Dendritic cell treated with granulocyte-macrophage colony-stimulating factor and Interleukin-4, amounts not matched to agents 40 ng/mL and 50 ng/mL, for 4 days (primary cell): ENCODE measurements around the gene CD248.
"Not testable (repeated sequence)": the region's sequence is repeated elsewhere in the genome, so short reads cannot be mapped to it uniquely, and the experiment has no call there.

Experiments
- H3K27ac Mint-ChIP-seq: one replicate; pipeline ENCODE4 v1.8.0; 2022; ENCODE audit warnings: mild to moderate bottlenecking, mixed read lengths
- H3K27me3 Mint-ChIP-seq: one replicate; pipeline ENCODE4 v1.8.0; 2022; ENCODE audit warnings: mild to moderate bottlenecking, mixed read lengths
- H3K36me3 Mint-ChIP-seq: one replicate; pipeline ENCODE4 v1.8.0; 2022; ENCODE audit warnings: low read depth, mixed read lengths
- H3K4me1 Mint-ChIP-seq: one replicate; pipeline ENCODE4 v1.8.0; 2022; ENCODE audit warnings: low read depth, mixed read lengths
- H3K4me3 Mint-ChIP-seq: one replicate; pipeline ENCODE4 v1.8.0; 2022; ENCODE audit warnings: mild to moderate bottlenecking, moderate library complexity, mixed read lengths
- H3K9me3 Mint-ChIP-seq: one replicate; pipeline ENCODE4 v1.8.0; 2022; ENCODE audit warnings: mixed read lengths
- intact Hi-C: fragments of 100-400 bp; cut with micrococcal nuclease; formaldehyde crosslinking; loops from one replicate; pipeline ENCODE4 v1.15.0; 2022

The CD248 gene

GRCh38 chr11:66315921-66316811, 678 bp downstream of the CD248 start:
- no peak overlapping the region for H3K27ac Mint-ChIP-seq
- H3K4me3 Mint-ChIP-seq: no peak overlapping the region
- intact Hi-C loops: no loop called here
- no peaks in the 10 kb centered on the region for H3K9me3 Mint-ChIP-seq
- no peaks in the 10 kb centered on the region for H3K36me3 Mint-ChIP-seq
- H3K4me1 Mint-ChIP-seq: peaks cover 52% of the 10 kb centered on the region
- peaks cover 27% of the 10 kb centered on the region for H3K27me3 Mint-ChIP-seq

DNA sequence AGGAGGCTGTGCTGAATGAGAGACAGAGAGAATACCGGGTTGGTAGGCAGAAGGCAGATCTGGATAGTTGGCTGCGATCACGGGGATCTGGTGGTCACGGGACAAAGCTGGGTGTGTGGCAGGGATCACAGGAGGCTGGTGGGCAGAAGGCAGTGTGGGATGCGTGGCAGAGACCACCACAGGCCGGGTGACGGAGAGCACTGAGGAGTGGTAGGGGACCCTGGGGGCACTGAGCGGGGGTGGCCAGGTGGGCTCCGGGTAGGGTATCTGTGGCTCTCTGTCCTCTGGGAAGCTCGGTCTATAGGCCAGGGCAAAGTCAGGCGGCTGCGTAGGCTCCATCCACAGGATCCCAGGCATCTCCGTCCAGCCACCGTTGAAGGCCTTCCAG, 1.4 kb downstream of the CD248 start:
- intact Hi-C loops: no loop called here
- Mint-ChIP-seq H3K27ac (peak overlapping the region; percentile 67), H3K36me3 (no peaks in the 10 kb centered on the region), H3K9me3 (no peaks in the 10 kb centered on the region), H3K4me1 (peaks cover 52% of the 10 kb centered on the region), H3K4me3 (no peak overlapping the region), H3K27me3 (peaks cover 27% of the 10 kb centered on the region)

DNA sequence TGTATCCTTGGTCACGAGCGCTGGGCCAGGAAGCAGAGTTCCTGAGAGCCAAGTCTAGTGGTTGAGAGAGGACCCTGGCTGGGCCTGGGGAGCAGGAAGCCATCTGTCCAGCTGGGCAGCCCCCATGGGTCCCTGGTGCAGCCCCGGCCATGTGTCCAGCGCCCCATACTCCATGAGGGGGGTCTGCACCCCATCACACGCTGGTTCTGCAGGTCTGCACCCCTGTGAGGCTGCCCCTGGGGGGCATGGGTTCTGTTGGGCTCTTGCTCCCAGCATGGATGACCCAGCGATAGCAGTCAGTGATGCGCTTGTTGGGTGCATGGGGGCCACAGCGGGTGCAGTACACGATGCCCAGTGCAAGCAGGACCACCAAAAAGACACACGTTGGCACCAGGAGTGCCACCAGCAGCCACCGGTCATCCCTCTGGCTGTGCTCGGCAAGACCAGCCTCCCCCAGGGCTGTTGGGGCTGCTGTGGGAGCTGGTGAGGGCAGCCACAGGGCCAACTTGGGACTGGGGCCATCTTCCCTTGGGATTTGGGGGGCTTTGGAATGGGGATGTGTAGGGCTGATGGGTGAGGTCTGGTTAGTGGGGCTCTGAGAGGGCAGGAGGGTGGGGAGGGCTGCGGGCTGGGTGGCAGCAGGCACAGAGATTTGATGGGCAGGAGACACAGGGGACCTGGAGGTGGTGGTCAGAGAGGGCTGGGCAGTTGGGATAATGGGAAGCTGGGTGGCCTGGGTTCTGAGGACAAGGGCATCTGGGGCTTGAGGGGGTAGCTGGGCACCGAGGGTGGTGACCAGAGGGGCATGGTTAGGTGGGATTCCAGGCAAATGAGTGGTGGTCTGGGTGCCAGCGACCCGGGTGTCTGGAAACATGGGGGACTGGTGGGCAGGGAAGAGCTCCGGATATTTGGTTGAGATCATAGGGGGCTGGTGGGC, 2.0 kb downstream of the CD248 start:
- Mint-ChIP-seq H3K36me3 (no peaks in the 10 kb centered on the region), H3K4me3 (no peak overlapping the region), H3K27me3 (peaks cover 30% of the 10 kb centered on the region), H3K9me3 (no peaks in the 10 kb centered on the region), H3K27ac (peak overlapping the region; percentile 89), H3K4me1 (peaks cover 52% of the 10 kb centered on the region)
- intact Hi-C loops: no loop called here

GRCh38 chr11:66314186-66314501, 2.7 kb downstream of the CD248 start:
- intact Hi-C loops: no loop called here
- Mint-ChIP-seq H3K27me3 (peaks cover 34% of the 10 kb centered on the region), H3K4me1 (peaks cover 48% of the 10 kb centered on the region)

GRCh38 chr11:66313321-66314185, 3.3 kb downstream of the CD248 start:
- Mint-ChIP-seq H3K27ac (peak overlapping the region; percentile 89), H3K4me1 (peaks cover 42% of the 10 kb centered on the region), H3K9me3 (no peaks in the 10 kb centered on the region), H3K4me3 (peak overlapping the region; percentile 88), H3K27me3 (peaks cover 38% of the 10 kb centered on the region), H3K36me3 (no peaks in the 10 kb centered on the region)
- intact Hi-C loops: no loop called here

More at GRCh38 chr11:66314186-66314501, 2.7 kb downstream of the CD248 start:
- H3K9me3 Mint-ChIP-seq: no peaks in the 10 kb centered on the region
- no peaks in the 10 kb centered on the region for H3K36me3 Mint-ChIP-seq
- H3K4me3 Mint-ChIP-seq: no peak overlapping the region
- H3K27ac Mint-ChIP-seq: peak overlapping the region; percentile 89

DNA sequence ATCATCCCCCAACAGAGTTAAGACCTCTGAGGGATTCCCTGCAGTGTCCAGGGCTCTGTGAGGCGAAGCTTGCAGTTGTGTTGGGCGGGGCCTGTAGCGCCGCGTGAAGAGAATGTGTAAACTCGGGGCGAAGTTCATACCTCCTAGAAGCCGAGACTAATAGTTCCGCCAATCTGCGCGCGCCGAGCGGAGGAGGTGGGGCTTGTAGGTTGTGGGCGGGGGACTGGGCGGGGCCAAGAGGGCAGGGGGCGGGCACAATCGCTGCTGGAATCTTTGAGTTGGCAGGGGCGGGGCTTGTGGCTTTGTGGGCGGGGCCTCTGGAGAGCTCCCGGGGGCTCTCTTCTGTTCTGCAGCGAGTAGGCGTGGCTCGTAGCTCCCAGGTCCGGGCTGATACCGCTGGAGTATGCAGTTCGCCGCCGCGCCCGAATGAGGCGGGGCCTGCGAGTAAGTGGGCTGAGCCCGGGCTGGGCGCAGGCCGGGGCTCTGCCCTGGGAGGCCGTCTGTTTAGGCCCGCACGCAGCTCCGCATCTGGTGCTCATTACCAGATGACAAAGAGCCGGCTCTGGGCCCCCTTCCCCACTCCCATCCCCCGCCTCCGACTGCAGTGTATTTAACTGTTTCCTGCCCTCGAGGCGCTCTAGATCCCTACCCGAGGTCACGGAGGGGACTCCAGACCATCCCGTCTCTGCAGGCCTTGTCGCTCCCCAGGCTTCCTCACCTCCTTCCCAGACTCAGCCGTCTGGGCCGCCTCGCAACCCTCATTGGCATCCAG, 4.1 kb downstream of the CD248 start:
- Mint-ChIP-seq H3K9me3 (no peaks in the 10 kb centered on the region), H3K27ac (peak overlapping the region; percentile 89), H3K4me1 (peaks cover 34% of the 10 kb centered on the region), H3K36me3 (no peaks in the 10 kb centered on the region), H3K4me3 (peak overlapping the region; percentile 88), H3K27me3 (peaks cover 38% of the 10 kb centered on the region)
- intact Hi-C loops: no loop called here

DNA sequence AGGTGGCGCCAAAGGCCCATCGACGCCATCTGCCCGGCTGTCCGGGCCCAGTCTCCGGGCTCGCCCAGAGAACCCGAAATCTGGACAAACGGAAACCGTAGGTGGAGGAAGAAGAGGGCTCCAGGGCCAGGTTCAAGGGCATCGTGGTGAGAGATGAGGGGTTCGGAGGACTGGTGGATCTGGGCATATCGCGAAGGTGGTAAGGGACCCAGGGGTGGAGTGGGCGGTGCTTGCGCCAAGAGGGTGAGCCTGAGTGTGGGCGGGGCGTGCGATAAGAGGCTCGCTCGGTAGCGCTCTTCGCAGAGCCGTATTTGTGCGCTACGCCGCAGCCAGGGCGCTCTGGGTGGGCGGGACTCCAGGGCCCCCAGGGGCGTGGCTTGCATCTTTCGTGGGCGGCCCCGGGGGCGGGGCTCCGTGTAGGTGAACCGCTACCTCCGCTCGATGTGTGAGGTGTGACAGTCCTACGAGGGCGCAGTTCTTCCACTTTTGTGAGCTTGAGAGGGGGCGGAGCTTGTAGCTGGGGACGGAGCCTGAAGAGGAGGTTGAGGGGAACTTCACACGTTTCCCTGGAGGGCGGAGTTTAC, 4.8 kb downstream of the CD248 start:
- Mint-ChIP-seq H3K9me3 (no peaks in the 10 kb centered on the region), H3K27ac (peak overlapping the region; percentile 89), H3K27me3 (peaks cover 38% of the 10 kb centered on the region), H3K4me3 (peak overlapping the region; percentile 88), H3K36me3 (no peaks in the 10 kb centered on the region), H3K4me1 (peaks cover 27% of the 10 kb centered on the region)
- intact Hi-C loops: loop anchor here (1.0 to 2.0 kb wide), 2 partner anchors 16 to 77 kb away; no protein-coding TSS in a partner anchor

GRCh38 chr11:66311470-66311964, 5.3 kb downstream of the CD248 start:
- Mint-ChIP-seq H3K9me3 (no peaks in the 10 kb centered on the region), H3K4me3 (peak overlapping the region; percentile 88), H3K4me1 (peaks cover 26% of the 10 kb centered on the region), H3K27ac (peak overlapping the region; percentile 89), H3K36me3 (no peaks in the 10 kb centered on the region), H3K27me3 (peaks cover 38% of the 10 kb centered on the region)
- intact Hi-C loops: loop anchor here (1.0 to 2.0 kb wide), 2 partner anchors 17 to 77 kb away; no protein-coding TSS in a partner anchor

DNA sequence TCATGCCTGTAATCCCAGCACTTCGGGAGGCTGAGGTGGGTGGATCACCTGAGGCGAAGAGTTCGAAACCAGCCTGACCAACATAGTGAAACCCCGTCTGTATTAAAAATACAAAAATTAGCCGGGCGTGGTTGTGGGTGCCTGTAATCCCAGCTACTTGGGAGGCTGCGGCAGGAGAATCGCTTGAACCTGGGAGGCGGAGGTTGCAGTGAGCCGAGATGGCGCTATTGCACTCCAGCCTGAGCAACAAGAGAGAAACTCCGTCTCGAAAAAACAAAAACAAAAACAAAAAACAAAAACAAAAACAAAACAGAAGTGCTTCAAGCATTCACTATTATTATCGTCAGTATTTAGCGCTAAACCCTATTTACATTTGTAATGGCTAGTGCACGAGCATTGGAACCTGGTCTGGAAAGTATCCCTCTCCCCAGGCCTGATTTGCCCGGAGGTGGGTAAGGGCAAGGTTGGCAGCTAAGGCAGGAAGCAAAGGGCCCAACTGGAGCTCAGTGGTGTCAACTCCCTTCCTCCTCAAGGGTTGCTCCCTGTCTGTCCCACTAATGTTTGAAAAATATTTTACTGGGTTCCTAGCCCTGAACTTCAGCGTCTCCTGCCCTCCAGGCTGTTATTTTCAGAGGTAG, 5.9 kb downstream of the CD248 start:
- H3K4me3 Mint-ChIP-seq, H3K27ac Mint-ChIP-seq, H3K9me3 Mint-ChIP-seq, H3K36me3 Mint-ChIP-seq: not testable (repeated sequence)
- Mint-ChIP-seq H3K4me1 (peaks cover 26% of the 10 kb centered on the region), H3K27me3 (peaks cover 38% of the 10 kb centered on the region)
- intact Hi-C loops: loop anchor here (1.0 to 2.0 kb wide), 2 partner anchors 17 to 78 kb away; no protein-coding TSS in a partner anchor

DNA sequence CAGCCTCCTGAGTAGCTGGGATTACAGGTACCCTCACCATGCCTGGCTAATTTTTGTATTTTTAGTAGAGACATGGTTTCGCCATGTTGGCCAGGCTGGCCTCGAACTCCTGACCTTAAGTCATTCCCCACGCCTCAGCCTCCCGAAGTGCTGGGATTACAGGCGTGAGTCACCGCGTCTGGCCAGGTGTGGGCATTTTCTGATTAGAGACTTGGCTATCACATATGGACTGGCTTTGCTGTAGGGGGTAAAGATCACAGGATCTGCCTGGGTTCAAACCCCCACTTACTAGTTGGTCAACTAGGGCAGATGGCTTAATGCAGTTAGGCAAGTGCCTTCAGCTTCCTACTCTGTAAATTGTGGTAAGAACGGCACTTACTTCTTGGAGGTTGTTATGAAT, 6.5 kb downstream of the CD248 start:
- no peaks in the 10 kb centered on the region for H3K9me3 Mint-ChIP-seq
- peaks cover 25% of the 10 kb centered on the region for H3K4me1 Mint-ChIP-seq
- H3K27me3 Mint-ChIP-seq: peaks cover 33% of the 10 kb centered on the region
- H3K4me3 Mint-ChIP-seq: no peak overlapping the region
- no peaks in the 10 kb centered on the region for H3K36me3 Mint-ChIP-seq
- intact Hi-C loops: loop anchor here (2.0 kb wide), 1 partner anchor 78 kb away; no protein-coding TSS in a partner anchor
- H3K27ac Mint-ChIP-seq: no peak overlapping the region

DNA sequence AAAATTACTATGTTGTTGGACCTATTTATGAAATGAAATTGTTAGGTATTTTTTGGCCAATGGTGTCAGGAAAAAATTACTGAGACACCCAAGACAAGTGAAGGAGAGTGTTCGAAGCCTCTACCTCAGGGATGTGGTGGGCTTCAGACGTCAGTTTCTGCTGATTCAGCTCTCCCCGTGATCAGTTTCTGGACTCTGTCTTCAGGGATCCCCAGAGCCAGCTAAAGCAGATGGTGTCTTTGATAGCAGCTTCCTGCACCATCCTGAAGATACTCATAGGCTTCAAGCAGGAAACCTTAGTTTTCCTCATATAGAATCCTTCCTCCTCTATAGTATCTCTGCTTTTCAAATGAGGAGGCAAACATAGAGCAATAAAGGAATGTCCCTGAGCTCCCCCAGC, 7.4 kb downstream of the CD248 start:
- no peak overlapping the region for H3K27ac Mint-ChIP-seq

GRCh38 chr11:66302656-66303055, 14.2 kb downstream of the CD248 start:
- intact Hi-C loops: no loop called here
- H3K27me3 Mint-ChIP-seq: peaks cover 16% of the 10 kb centered on the region
- no peak overlapping the region for H3K27ac Mint-ChIP-seq
- no peak overlapping the region for H3K4me3 Mint-ChIP-seq
- peaks cover 5% of the 10 kb centered on the region for H3K4me1 Mint-ChIP-seq
- H3K36me3 Mint-ChIP-seq: no peaks in the 10 kb centered on the region
- H3K9me3 Mint-ChIP-seq: no peaks in the 10 kb centered on the region

More for the DNA sequence above, 7.4 kb downstream of the CD248 start:
- Mint-ChIP-seq H3K9me3 (no peaks in the 10 kb centered on the region), H3K4me3 (no peak overlapping the region), H3K36me3 (no peaks in the 10 kb centered on the region), H3K27me3 (peaks cover 30% of the 10 kb centered on the region), H3K4me1 (peaks cover 21% of the 10 kb centered on the region)
- intact Hi-C loops: no loop called here
